ENCODE data around the gene PSMD1. TPM values are rescaled to one million over a fixed set of nuclear protein-coding genes. Genes with fewer than 3 reads are reported as not detected.

PSMD1 gene
- total RNA-seq, 4 donors from 2014 or later, result 47.9 to 79.3 (median 61.9) TPM

GRCh38 chr2:231028889-231029288, 27.8 kb upstream of the PSMD1 start:
- Histone ChIP-seq H3K27ac (no peak overlapping the region), H3K4me1 (no peaks in the 10 kb centered on the region), H3K9me3 (no peaks in the 10 kb centered on the region), H3K27me3 (peaks cover 0 to 15% of the 10 kb centered on the region in 2 donors), H3K4me3 (no peak overlapping the region), H3K36me3 (no peaks in the 10 kb centered on the region)
- no peak for TF ChIP-seq POLR2A (IDR thresholded peaks at IDR 0.05)
- no peak for TF ChIP-seq CTCF (IDR thresholded peaks at IDR 0.05)
- no peak for TF ChIP-seq EP300 (IDR thresholded peaks at IDR 0.05)
- no peak for DNase-seq (ENCODE audit: low spot score in 2 of 2)

- peaks cover 0 to 15% of the 10 kb centered on the region in 2 donors for H3K27me3 ChIP-seq
- no peaks in the 10 kb centered on the region for H3K36me3 ChIP-seq
- H3K9me3 ChIP-seq, result no peaks in the 10 kb centered on the region
- no peak overlapping the region for H3K4me3 ChIP-seq
- 72 to 83% methylated on average over 9 of the region's 9 CpGs for WGBS, 2 donors
- H3K27ac ChIP-seq, result no peak overlapping the region
- no peak for TF ChIP-seq EP300 (IDR thresholded peaks at IDR 0.05)
- no peak for TF ChIP-seq POLR2A (IDR thresholded peaks at IDR 0.05)
- no peak for TF ChIP-seq CTCF (IDR thresholded peaks at IDR 0.05)
- no peaks in the 10 kb centered on the region for H3K4me1 ChIP-seq
- no peak for DNase-seq (ENCODE audit: low spot score in 2 of 2)
Measured at GRCh38 chr2:231029563-231029962, 27.1 kb upstream of the PSMD1 start.

GRCh38 chr2:231030725-231031124, 25.9 kb upstream of the PSMD1 start:
- H3K4me1 ChIP-seq, result no peaks in the 10 kb centered on the region
- no peaks in the 10 kb centered on the region for H3K9me3 ChIP-seq
- no peaks in the 10 kb centered on the region for H3K36me3 ChIP-seq
- H3K27ac ChIP-seq, result no peak overlapping the region
- TF ChIP-seq CTCF (IDR thresholded peaks at IDR 0.05) (no peak), POLR2A (IDR thresholded peaks at IDR 0.05) (no peak), EP300 (IDR thresholded peaks at IDR 0.05) (no peak)
- DNase-seq (ENCODE audit: low spot score in 2 of 2), result no peak
- H3K4me3 ChIP-seq, result no peak overlapping the region
- H3K27me3 ChIP-seq, result peaks cover 0 to 18% of the 10 kb centered on the region in 2 donors
- 72 to 92% methylated on average over 3 of the region's 3 CpGs for WGBS, 2 donors

- Histone ChIP-seq H3K27me3 (peaks cover 0 to 33% of the 10 kb centered on the region in 2 donors), H3K4me1 (peaks cover 0 to 5% (median 0%) of the 10 kb centered on the region in 4 donors), H3K9me3 (no peaks in the 10 kb centered on the region), H3K27ac (no peak overlapping the region), H3K4me3 (no peak overlapping the region), H3K36me3 (no peaks in the 10 kb centered on the region)
- WGBS, 2 donors, result 80 to 89% methylated on average over 3 to 5 of the region's 5 CpGs
- no peak for TF ChIP-seq CTCF (IDR thresholded peaks at IDR 0.05)
- TF ChIP-seq POLR2A (IDR thresholded peaks at IDR 0.05), result no peak
- no peak for TF ChIP-seq EP300 (IDR thresholded peaks at IDR 0.05)
- no peak for DNase-seq (ENCODE audit: low spot score in 2 of 2)
Measured at GRCh38 chr2:231032575-231033140, 24.0 kb upstream of the PSMD1 start.

- WGBS, 2 donors, result 60 to 61% methylated on average over 11 of the region's 11 CpGs
- Histone ChIP-seq H3K9me3 (no peaks in the 10 kb centered on the region), H3K4me1 (peaks cover 0 to 10% (median 0%) of the 10 kb centered on the region in 4 donors), H3K36me3 (no peaks in the 10 kb centered on the region), H3K27me3 (peaks cover 0 to 37% of the 10 kb centered on the region in 2 donors), H3K4me3 (no peak overlapping the region), H3K27ac (no peak overlapping the region)
- DNase-seq (ENCODE audit: low spot score in 2 of 2), result no peak
- no peak for TF ChIP-seq CTCF (IDR thresholded peaks at IDR 0.05)
- TF ChIP-seq POLR2A (IDR thresholded peaks at IDR 0.05), result no peak
- no peak for TF ChIP-seq EP300 (IDR thresholded peaks at IDR 0.05)
Measured at GRCh38 chr2:231033147-231034132, 23.2 kb upstream of the PSMD1 start.
